GM19099 (cell line): ENCODE data around the gene WHRN.

Experiments used
- POLR2A ChIP-seq: IDR thresholded peaks from 3 replicates; pipeline ENCODE4 v1.6.1; 2011; ENCODE audit warnings: low read depth; ENCODE audit not compliant: insufficient read length; ENCODE audit errors: extremely low read depth

The WHRN gene

GRCh38 chr9:114374936-114375335 lies 130.3 kb downstream of the WHRN start:
- TF ChIP-seq POLR2A: no peak

GRCh38 chr9:114373960-114374730 lies 131.1 kb downstream of the WHRN start:
- TF ChIP-seq POLR2A: no peak

GRCh38 chr9:114372921-114373448 lies 132.3 kb downstream of the WHRN start:
- peak; percentile 46 for TF ChIP-seq POLR2A

GRCh38 chr9:114371973-114372917 lies 133.0 kb downstream of the WHRN start:
- no peak for TF ChIP-seq POLR2A

GRCh38 chr9:114371343-114371944 lies 133.8 kb downstream of the WHRN start:
- TF ChIP-seq POLR2A: no peak

GRCh38 chr9:114370968-114371320 lies 134.3 kb downstream of the WHRN start:
- no peak for TF ChIP-seq POLR2A

- TF ChIP-seq POLR2A: no peak
These were observed 134.9 kb downstream of the WHRN start for GRCh38 chr9:114370251-114370967.

GRCh38 chr9:114369216-114370130 lies 135.8 kb downstream of the WHRN start:
- no peak for TF ChIP-seq POLR2A

- no peak for TF ChIP-seq POLR2A
These were observed 137.3 kb downstream of the WHRN start for GRCh38 chr9:114367772-114368569.

GRCh38 chr9:114367366-114367765 lies 137.9 kb downstream of the WHRN start:
- no peak for TF ChIP-seq POLR2A

- no peak for TF ChIP-seq POLR2A
These were observed 138.7 kb downstream of the WHRN start for GRCh38 chr9:114366334-114367128.

GRCh38 chr9:114365194-114365593 lies 140.1 kb downstream of the WHRN start:
- no peak for TF ChIP-seq POLR2A
